Breast epithelium (tissue), 3 donors: ENCODE data around the gene TBX15.

Experiments used
- POLR2A ChIP-seq: fragments of 450-650 bp; IDR thresholded peaks from one replicate; pipeline ENCODE4 v1.6.1; 2016; ENCODE audit warnings: antibody characterized with exemption, mild to moderate bottlenecking, moderate library complexity
- POLR2AphosphoS5 ChIP-seq, 3 donors: sonication (generic); formaldehyde crosslinking; IDR thresholded peaks; one replicate each; pipeline ENCODE4 v1.6.1; 2017; ENCODE audit warnings: antibody characterized with exemption in 3 of 3
- TF ChIP-seq, protein P1 (sequence below), 3 donors: fragments of 450-650 bp; IDR thresholded peaks; one replicate each; pipeline ENCODE4 v1.5.1; 2016 to 2017; ENCODE audit warnings: antibody characterized with exemption in 3 of 3, mild to moderate bottlenecking in 3 of 3, moderate library complexity in 3 of 3

DNA sequence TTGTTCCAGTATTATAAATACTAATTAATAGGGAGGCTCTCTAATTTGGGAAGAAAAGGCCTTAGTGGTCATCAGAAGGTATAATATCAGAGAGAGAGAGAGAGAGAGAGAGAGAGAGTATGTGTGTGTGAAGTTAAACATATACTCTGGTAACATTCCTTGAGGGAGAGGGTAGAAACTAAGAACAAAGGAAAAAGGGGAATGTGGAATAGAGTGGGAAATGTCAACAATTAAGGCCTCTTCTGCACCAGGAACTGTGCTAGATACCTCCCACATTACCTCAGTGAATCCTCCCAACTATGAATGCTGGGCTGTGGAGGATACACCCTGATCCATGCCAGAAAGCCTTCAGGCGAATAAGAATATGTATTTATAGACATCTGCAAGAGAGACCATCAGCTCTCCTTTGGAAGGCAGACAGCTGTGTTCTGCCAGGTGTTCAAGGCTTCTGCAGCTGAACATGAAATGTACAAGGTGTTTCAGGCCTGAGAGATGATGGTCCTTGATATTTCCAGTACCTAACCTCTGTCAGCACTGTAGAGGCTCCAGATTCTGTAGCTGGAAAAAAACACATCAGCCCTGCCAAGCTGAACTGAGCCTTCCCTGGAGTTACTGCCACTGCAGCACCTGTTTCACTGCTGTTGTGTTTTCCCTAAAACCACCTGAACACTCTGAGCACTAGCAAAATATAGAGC, 29.1 kb downstream of the TBX15 start:
- TF ChIP-seq POLR2A (no peak), POLR2AphosphoS5 (IDR thresholded peaks at IDR 0.05) (no peak)
- TF ChIP-seq, protein P1, sequence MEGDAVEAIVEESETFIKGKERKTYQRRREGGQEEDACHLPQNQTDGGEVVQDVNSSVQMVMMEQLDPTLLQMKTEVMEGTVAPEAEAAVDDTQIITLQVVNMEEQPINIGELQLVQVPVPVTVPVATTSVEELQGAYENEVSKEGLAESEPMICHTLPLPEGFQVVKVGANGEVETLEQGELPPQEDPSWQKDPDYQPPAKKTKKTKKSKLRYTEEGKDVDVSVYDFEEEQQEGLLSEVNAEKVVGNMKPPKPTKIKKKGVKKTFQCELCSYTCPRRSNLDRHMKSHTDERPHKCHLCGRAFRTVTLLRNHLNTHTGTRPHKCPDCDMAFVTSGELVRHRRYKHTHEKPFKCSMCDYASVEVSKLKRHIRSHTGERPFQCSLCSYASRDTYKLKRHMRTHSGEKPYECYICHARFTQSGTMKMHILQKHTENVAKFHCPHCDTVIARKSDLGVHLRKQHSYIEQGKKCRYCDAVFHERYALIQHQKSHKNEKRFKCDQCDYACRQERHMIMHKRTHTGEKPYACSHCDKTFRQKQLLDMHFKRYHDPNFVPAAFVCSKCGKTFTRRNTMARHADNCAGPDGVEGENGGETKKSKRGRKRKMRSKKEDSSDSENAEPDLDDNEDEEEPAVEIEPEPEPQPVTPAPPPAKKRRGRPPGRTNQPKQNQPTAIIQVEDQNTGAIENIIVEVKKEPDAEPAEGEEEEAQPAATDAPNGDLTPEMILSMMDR (IDR thresholded peaks at IDR 0.05), result no peak
